HL-60 (cell line): Measurements from ENCODE around the gene COPZ1.

Experiments used
- GABPA ChIP-seq: IDR thresholded peaks from 2 replicates; pipeline ENCODE4 v1.6.1; 2012; ENCODE audit warnings: low read depth
- POLR2AphosphoS5 ChIP-seq: IDR thresholded peaks from 2 replicates; pipeline ENCODE4 v1.6.1; 2012; ENCODE audit warnings: low read depth
- TF ChIP-seq, protein P1 (sequence below): IDR thresholded peaks from one replicate; pipeline ENCODE4 v1.5.1; 2011; ENCODE audit warnings: low read length, control low read depth, inconsistent platforms; ENCODE audit not compliant: insufficient read depth

GRCh38 chr12:54276368-54276767 lies 48.6 kb upstream of the COPZ1 start:
- TF ChIP-seq, protein P1, sequence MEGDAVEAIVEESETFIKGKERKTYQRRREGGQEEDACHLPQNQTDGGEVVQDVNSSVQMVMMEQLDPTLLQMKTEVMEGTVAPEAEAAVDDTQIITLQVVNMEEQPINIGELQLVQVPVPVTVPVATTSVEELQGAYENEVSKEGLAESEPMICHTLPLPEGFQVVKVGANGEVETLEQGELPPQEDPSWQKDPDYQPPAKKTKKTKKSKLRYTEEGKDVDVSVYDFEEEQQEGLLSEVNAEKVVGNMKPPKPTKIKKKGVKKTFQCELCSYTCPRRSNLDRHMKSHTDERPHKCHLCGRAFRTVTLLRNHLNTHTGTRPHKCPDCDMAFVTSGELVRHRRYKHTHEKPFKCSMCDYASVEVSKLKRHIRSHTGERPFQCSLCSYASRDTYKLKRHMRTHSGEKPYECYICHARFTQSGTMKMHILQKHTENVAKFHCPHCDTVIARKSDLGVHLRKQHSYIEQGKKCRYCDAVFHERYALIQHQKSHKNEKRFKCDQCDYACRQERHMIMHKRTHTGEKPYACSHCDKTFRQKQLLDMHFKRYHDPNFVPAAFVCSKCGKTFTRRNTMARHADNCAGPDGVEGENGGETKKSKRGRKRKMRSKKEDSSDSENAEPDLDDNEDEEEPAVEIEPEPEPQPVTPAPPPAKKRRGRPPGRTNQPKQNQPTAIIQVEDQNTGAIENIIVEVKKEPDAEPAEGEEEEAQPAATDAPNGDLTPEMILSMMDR: no peak
- TF ChIP-seq POLR2AphosphoS5 (no peak), GABPA (no peak)
